ENCODE data around the gene TMED9.
"Not testable (repeated sequence)": the region's sequence is repeated elsewhere in the genome, so short reads cannot be mapped to it uniquely, and the experiment has no call there.

Gene TMED9

DNA sequence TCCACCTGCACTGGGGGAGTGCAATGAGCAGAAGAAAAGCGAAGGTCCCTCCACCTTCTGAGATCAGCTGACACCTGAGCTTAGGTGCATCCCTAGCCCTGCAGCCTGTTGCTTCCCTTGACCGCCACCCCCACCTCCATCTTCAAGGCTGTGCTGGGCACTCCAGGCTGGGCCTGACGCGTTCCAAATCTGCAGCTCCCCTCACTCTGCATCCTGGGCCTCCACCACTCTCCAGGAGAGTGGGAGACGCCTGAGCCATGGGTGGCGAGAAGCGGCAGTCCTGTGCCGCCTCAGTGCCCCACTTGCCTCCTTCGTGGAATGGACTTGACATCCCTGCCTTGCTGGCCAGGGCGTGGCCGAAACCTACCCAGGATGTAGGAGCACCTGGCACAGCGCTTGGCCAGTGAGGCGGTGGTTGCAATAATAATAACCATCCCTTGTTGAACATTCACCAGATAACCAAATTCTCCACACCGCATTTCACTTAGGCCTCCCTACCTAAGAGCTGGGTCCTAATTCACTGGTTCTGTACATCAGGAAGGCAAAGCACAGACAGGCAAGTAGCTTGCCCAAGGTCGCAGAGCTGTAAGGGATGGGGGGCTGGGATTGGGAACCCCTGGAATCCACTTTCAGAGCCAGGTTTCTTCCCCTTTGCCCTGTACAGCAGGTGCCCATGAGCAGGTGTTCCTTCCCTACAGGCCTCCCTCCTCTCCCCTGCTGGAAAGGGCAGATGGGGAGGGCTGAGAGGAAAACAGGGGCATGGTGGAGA, 19.6 kb downstream of the TMED9 start:
- TF ChIP-seq, protein P1, sequence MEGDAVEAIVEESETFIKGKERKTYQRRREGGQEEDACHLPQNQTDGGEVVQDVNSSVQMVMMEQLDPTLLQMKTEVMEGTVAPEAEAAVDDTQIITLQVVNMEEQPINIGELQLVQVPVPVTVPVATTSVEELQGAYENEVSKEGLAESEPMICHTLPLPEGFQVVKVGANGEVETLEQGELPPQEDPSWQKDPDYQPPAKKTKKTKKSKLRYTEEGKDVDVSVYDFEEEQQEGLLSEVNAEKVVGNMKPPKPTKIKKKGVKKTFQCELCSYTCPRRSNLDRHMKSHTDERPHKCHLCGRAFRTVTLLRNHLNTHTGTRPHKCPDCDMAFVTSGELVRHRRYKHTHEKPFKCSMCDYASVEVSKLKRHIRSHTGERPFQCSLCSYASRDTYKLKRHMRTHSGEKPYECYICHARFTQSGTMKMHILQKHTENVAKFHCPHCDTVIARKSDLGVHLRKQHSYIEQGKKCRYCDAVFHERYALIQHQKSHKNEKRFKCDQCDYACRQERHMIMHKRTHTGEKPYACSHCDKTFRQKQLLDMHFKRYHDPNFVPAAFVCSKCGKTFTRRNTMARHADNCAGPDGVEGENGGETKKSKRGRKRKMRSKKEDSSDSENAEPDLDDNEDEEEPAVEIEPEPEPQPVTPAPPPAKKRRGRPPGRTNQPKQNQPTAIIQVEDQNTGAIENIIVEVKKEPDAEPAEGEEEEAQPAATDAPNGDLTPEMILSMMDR (IDR thresholded peaks at IDR 0.05; ENCODE audit: poor library complexity, severe bottlenecking): no peak
- DNase-seq (ENCODE audit: low spot score) (peak; percentile 69), ATAC-seq (ENCODE audit: low read depth) (no peak)
- no peaks in the 10 kb centered on the region for H3K36me3 ChIP-seq (ENCODE audit: low read depth)
- H3K27me3 ChIP-seq (ENCODE audit: insufficient read depth, poor library complexity, severe bottlenecking): no peaks in the 10 kb centered on the region
- H3K4me1 ChIP-seq (ENCODE audit: insufficient read depth, poor library complexity, severe bottlenecking): no peaks in the 10 kb centered on the region
- H3K4me3 ChIP-seq (ENCODE audit: severe bottlenecking): no peak overlapping the region
- no peaks in the 10 kb centered on the region for H3K9me3 ChIP-seq (ENCODE audit: severe bottlenecking)
- no peak overlapping the region for H3K27ac ChIP-seq (ENCODE audit: poor library complexity, severe bottlenecking)

GRCh38 chr5:177612215-177612673, 20.2 kb downstream of the TMED9 start:
- Histone ChIP-seq H3K36me3 (ENCODE audit: low read depth) (no peaks in the 10 kb centered on the region), H3K27me3 (ENCODE audit: insufficient read depth, poor library complexity, severe bottlenecking) (no peaks in the 10 kb centered on the region), H3K27ac (ENCODE audit: poor library complexity, severe bottlenecking) (no peak overlapping the region), H3K4me1 (ENCODE audit: insufficient read depth, poor library complexity, severe bottlenecking) (no peaks in the 10 kb centered on the region), H3K4me3 (ENCODE audit: severe bottlenecking) (no peak overlapping the region), H3K9me3 (ENCODE audit: severe bottlenecking) (no peaks in the 10 kb centered on the region)
- DNase-seq (ENCODE audit: low spot score): no peak
- TF ChIP-seq, protein P1 (IDR thresholded peaks at IDR 0.05; ENCODE audit: poor library complexity, severe bottlenecking): no peak
- ATAC-seq (ENCODE audit: low read depth): no peak; the same call in 2 of the 3 replicates

DNA sequence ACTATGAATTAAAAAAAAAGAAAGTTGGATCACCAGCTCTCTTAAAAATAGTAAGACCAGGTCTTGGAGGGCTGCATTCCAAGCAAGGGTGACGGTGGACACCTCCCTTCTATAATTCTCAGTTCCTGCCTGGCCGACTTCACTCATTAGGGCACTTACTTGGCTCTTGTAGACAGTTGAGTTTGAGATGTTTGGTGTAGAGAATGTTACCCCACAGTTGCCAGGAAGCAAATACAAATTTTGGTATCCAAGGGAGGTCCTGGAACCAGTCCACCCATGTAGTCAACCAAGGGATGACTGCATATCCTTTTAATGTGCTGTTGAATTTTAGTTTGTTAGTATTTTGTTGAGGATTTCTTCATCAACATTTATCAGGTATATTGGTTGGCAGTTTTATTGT, 28.6 kb downstream of the TMED9 start:
- no peaks in the 10 kb centered on the region for H3K9me3 ChIP-seq (ENCODE audit: severe bottlenecking)
- no peak overlapping the region for H3K4me3 ChIP-seq (ENCODE audit: severe bottlenecking)
- TF ChIP-seq, protein P1 (IDR thresholded peaks at IDR 0.05; ENCODE audit: poor library complexity, severe bottlenecking): no peak
- H3K4me1 ChIP-seq (ENCODE audit: insufficient read depth, poor library complexity, severe bottlenecking): no peaks in the 10 kb centered on the region
- H3K27ac ChIP-seq (ENCODE audit: poor library complexity, severe bottlenecking): no peak overlapping the region
- H3K27me3 ChIP-seq (ENCODE audit: insufficient read depth, poor library complexity, severe bottlenecking): no peaks in the 10 kb centered on the region
- DNase-seq (ENCODE audit: low spot score) (no peak), ATAC-seq (ENCODE audit: low read depth) (no peak)
- peaks cover 19% of the 10 kb centered on the region; the same call in 1 of the 2 replicates for H3K36me3 ChIP-seq (ENCODE audit: low read depth)

DNA sequence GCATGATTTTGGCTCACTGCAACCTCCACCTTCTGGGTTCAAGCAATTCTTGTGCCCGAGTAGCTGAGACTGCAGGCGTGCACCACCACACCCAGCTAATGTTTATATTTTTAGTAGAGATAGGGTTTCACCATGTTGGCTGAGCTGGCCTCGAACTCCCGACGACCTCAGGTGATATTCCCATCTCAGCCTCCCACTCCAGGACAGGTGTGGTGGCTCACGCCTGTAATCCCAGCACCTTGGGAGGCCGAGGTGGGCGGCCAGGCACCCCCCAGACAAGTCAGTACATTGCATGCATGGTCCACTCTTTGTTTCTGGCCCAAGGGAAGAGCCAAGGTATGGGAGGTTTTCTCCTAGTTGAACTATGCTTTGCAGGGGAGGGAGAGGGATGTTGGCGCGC, 32.2 kb downstream of the TMED9 start:
- not testable (repeated sequence) for H3K9me3 ChIP-seq (ENCODE audit: severe bottlenecking); H3K4me3 ChIP-seq (ENCODE audit: severe bottlenecking); H3K36me3 ChIP-seq (ENCODE audit: low read depth); H3K4me1 ChIP-seq (ENCODE audit: insufficient read depth, poor library complexity, severe bottlenecking); H3K27ac ChIP-seq (ENCODE audit: poor library complexity, severe bottlenecking); H3K27me3 ChIP-seq (ENCODE audit: insufficient read depth, poor library complexity, severe bottlenecking); DNase-seq (ENCODE audit: low spot score); ATAC-seq (ENCODE audit: low read depth)

DNA sequence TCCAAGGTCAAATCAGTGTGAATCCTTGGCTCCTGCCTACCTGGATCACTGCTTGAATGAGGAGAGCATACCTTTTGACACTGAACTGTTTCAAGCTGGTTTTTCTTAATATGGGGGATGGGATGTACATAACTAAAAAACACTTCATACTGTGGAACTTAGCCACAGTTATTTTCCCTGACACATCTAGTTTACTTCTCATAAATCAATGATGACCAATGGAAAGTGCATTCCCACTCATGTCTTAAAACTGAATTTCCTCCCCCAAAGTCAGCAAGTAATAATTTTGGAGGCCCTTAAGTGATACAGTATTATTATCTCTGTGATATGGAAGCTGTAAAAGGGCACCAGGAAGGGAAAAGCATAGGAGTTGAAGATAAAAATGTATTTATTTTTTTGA, 38.2 kb downstream of the TMED9 start:
- H3K27ac ChIP-seq (ENCODE audit: poor library complexity, severe bottlenecking); H3K27me3 ChIP-seq (ENCODE audit: insufficient read depth, poor library complexity, severe bottlenecking); ATAC-seq (ENCODE audit: low read depth); H3K4me3 ChIP-seq (ENCODE audit: severe bottlenecking); H3K4me1 ChIP-seq (ENCODE audit: insufficient read depth, poor library complexity, severe bottlenecking); H3K36me3 ChIP-seq (ENCODE audit: low read depth); DNase-seq (ENCODE audit: low spot score); H3K9me3 ChIP-seq (ENCODE audit: severe bottlenecking): not testable (repeated sequence)

DNA sequence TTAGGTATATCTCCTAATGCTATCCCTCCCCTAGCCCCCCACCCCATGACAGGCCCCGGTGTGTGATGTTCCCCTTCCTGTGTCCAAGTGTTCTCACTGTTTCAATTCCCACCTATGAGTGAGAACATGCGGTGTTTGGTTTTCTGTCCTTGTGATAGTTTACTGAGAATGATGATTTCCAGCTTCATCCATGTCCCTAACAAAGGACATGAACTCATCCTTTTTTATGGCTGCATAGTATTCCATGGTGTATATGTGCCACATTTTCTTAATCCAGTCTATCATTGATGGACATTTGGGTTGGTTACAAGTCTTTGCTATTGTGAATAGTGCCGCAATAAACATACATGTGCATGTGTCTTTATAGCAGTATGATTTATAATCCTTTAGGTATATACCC, 42.9 kb downstream of the TMED9 start:
- not testable (repeated sequence) for H3K27ac ChIP-seq (ENCODE audit: poor library complexity, severe bottlenecking); ATAC-seq (ENCODE audit: low read depth); H3K27me3 ChIP-seq (ENCODE audit: insufficient read depth, poor library complexity, severe bottlenecking); H3K4me1 ChIP-seq (ENCODE audit: insufficient read depth, poor library complexity, severe bottlenecking); H3K4me3 ChIP-seq (ENCODE audit: severe bottlenecking); DNase-seq (ENCODE audit: low spot score); H3K9me3 ChIP-seq (ENCODE audit: severe bottlenecking); H3K36me3 ChIP-seq (ENCODE audit: low read depth)

DNA sequence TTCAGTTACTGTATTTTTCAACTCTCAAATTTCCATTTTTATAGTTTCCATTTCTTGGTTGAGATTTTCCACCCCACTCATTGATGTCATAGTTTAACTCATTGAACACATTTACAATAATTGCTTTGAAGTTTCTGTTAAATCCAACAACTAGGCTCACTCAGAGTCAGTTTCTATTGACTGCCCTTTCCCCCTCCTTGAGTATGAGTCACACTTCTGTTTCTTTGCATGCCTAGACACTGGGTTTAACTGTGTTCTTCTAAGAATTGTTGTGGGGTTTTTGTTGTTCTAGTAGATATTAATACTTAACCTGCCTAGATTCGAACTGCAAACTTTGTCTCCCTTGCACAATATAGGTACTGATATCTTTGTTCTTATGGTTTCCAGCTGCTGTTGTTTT, 53.5 kb downstream of the TMED9 start:
- H3K4me3 ChIP-seq (ENCODE audit: severe bottlenecking); ATAC-seq (ENCODE audit: low read depth); H3K9me3 ChIP-seq (ENCODE audit: severe bottlenecking); H3K4me1 ChIP-seq (ENCODE audit: insufficient read depth, poor library complexity, severe bottlenecking); H3K27me3 ChIP-seq (ENCODE audit: insufficient read depth, poor library complexity, severe bottlenecking); H3K36me3 ChIP-seq (ENCODE audit: low read depth); H3K27ac ChIP-seq (ENCODE audit: poor library complexity, severe bottlenecking); DNase-seq (ENCODE audit: low spot score): not testable (repeated sequence)
